Stimulated activated CD8-positive, alpha-beta memory T cell treated with anti-CD3 and anti-CD28 coated beads, Interleukin-15, amount 100 ng/mL, for 1 hour (primary cell): Measurements from ENCODE around the gene CD300E.

ENCODE experiments used
- DNase-seq: peaks from one replicate; pipeline ENCODE4 v3.0.0-alpha.2; 2020; ENCODE audit warnings: low read depth

Gene CD300E

GRCh38 chr17:74566132-74566753, 57.3 kb downstream of the CD300E start:
- DNase-seq = no peak

DNA sequence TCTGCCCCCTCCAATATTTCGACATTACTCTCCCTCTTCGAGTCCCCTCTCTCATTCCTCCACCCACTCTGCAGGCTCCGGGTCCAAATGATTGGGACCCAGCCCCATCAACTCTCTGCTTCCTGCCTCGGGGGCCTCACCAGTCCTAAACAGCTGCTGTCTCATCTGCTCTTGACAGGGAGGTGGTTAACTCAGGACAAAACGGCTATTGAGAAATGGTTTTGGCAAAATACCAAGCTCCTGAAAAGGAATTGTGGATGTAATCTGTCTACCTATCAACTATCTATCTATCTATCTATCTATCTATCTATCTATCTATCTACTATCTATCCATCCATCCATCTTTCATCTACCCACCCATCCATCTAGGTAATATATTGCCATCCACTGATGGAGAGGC, 58.4 kb downstream of the CD300E start:
- no peak for DNase-seq

GRCh38 chr17:74563358-74563757, 60.2 kb downstream of the CD300E start:
- no peak for DNase-seq

DNA sequence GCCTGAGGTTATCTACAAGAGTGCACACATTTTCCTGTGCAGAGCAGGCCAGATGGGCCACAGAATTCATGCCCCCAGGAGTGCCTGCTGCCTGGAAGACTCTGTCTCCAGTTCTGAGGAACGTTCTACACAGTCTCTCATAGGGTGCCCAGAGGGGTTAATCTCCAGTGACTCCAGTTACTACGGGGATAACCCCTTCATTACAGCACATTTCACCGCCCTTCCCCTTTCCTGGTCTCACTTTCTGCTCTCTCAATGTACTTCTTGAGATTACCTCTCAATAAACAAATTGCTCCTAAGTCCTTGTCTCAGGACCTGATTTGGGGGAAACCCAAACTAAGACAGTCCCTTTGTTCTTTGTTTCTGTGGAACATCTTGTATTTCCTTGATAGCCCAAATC, 62.0 kb downstream of the CD300E start:
- no peak for DNase-seq
